Measurements from ENCODE around the gene SYT7.
"Not testable (repeated sequence)": the region's sequence is repeated elsewhere in the genome, so short reads cannot be mapped to it uniquely, and the experiment has no call there.

SYT7 gene

DNA sequence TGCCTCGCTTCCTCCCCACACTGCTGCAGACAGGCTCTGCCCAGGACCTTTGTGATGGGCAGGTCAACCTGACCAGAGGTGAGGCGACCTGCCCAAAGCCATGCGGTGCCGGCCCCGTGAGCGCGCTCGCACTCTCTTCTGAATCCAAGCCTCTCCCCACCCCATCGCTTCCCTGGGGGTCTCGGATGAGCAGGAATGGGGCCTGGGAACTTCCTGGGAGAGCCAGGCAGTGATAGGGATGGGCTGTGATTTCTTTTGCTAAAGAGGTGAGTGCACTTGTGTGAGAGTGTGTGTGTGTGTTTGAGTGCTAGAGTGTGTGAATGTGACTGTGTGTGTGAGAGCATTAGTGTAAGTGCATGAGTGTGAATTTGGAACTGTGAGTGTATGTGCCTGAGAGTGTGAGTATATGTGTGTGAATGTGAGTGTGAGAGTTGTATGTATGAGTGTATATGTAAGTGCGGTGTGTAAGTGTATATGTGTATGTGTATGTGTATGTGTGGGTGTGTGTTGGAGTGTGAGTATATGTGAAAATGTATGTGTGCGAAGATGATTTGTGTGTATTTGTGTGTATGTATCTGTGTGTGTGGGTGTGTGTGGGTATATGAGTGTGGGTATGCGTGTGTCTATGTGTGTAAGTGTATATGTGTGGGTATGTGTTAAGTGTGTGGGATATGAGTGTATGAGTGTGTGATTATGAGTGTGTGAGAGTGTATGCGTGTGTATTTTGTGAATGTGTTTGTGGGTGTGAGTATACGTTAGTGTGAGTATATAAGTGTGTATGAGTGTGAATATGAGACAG is 84.1 kb downstream of the SYT7 start:
- no peak for DNase-seq (ENCODE audit: low spot score)

DNA sequence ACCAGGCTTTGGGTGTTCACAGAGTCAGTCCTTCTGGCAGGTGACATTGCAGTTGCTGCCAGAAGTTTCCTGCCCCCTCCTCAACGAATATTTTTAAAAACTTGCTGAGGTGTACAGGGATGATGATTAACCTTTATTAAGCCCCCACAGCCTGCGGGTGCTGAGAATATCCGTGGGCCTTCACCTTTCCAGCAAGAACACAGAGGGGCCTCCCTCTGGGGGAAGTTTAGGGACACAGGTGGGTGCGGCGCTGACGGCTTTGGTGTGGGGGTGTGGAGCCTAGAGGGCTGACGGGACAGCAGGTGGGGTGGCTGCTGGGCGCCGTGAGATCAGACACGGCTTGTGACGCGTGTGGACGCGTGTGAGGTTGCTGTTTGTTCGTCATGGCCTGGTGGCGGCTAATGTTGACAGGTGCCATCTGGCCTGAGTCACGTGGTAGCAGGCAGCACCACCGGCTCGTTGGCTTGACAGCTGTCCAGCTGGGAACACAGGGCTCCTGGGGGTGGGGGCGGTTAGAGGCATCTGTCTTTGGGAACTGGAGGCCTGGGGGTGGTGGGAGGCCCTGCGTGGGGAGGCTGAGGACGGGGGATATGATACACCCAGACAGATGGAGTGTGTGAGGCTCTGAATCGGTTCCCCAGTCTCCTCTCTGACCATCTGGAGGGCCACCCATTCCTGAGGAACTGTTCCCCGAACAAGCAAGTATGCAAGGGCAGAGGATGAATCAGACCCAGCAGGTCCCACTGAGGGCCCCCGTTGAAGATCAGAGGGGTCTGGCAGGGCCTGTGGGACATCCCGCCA is 84.9 kb downstream of the SYT7 start:
- DNase-seq (ENCODE audit: low spot score) = no peak

- DNase-seq (ENCODE audit: low spot score) = no peak
Observed at GRCh38 chr11:61494381-61494961, 86.4 kb downstream of the SYT7 start.

GRCh38 chr11:61491736-61492395 is 89.0 kb downstream of the SYT7 start:
- DNase-seq (ENCODE audit: low spot score) = no peak

DNA sequence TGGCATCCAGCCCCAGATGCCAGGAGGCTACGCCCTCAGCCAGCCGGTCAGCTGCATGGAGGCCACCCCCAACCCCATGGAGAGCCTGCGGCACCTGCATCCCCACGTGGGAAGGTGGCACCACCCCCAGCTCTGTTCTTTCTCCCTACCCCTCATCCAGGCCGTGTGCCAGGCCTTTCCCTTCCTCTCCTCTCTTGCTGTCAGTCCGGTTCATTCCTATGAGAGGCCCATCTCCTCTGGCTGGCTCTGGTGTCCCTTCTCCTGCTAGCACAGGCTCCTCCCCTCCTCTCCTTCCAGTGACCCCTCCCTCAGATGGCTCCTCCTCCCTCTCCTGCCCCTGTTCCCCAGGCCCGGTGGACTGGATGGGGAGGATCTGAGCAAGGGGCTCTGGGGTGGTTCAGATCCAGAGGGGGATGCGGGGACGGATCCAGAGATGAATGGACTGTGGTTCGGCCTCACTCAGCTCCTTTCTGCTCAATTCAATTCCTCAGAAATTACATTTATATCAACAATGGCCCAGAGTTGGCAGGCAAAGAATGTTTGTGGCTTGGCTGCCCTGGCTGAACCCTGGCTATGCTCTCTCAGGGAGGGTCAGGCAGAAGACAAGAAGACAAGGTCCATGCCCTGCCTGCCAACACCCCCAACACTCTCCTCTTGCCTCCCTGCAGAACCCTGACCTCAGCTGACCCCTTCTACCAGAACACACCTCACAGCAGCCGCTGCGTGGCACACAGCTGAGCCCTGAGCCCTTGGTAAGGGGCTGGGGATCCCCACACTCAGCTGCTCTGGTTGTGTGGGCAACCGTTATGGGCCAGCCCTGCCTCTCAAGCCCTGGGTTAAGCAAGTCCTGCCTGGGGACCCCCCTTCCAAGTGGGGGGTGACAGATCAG is 90.8 kb downstream of the SYT7 start:
- DNase-seq (ENCODE audit: low spot score) = no peak

- DNase-seq (ENCODE audit: low spot score) = peak; percentile 72
Observed at GRCh38 chr11:61488651-61489291, 92.1 kb downstream of the SYT7 start.

GRCh38 chr11:61487342-61488025 is 93.4 kb downstream of the SYT7 start:
- no peak for DNase-seq (ENCODE audit: low spot score)

DNA sequence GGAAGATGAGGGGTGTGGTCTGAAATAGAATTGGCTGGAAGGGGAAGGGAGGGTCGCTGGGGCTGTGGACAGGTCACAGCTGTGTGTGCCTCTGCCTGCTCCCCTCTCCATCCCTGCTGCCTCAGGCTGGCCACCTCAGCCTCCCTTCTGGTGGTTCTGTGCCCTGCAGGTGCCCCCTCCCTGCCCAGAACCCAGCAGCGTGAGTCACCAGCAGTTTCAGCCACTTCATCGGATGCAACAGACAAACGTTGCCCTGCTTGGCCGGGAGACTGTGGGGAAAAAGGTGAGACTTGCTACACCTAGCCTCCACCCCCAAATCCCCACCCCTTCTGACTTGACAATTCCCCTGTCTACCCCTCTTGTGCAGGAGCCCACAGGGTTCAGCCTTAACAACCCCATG is 94.1 kb downstream of the SYT7 start:
- peak; percentile 37 for DNase-seq (ENCODE audit: low spot score)

DNA sequence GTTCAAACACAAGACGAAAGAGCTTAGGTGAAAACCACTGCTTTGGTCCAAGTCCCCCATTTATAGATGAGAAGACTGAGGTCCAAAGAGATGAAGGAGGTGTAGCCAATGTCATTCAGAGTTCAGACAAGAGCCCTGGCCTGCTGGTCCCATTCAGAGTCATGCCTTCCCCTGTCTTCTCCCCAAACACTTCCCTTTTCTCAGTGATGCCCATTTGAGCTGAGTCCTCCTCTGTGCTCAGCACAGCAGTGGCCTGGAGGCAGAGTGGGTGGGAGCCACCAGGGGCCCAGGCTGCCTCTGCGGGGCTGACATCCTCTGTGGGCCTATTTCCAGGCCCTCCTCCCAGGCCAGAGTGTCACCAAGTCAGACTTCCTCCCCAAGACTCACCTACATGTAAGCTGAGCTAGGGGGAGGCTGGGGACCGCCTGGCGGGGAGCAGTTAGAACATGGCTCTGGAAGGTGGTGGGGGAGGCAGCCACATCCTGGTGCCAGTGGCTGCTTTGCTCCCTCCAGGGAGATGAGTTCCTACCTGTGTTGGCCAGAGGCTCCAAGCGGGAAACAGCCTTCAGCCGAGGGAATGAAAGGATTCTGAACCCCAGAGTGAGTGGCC is 94.8 kb downstream of the SYT7 start:
- DNase-seq (ENCODE audit: low spot score) = no peak

DNA sequence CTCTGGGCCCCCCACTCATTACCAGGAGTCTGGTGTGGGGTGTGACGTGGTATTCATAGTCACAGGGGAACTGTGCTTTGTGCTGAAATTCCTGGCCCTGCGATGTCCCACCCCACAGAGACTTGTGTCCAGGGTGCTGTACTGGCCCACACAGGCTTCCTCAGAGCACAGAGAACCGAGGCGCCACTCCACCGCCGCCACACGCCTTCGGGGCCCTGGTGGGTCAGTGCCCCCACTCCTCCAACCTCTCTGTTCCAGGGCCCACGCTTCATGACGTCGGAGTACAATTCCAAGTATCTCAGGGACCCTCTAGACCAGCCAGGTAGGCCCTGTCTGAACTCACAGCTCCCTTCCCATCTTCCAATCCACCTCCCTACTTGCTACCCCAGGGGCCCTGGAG is 95.8 kb downstream of the SYT7 start:
- no peak for DNase-seq (ENCODE audit: low spot score)

GRCh38 chr11:61484541-61484940 is 96.3 kb downstream of the SYT7 start:
- DNase-seq (ENCODE audit: low spot score) = no peak

GRCh38 chr11:61482513-61482912 is 98.4 kb downstream of the SYT7 start:
- DNase-seq (ENCODE audit: low spot score) = no peak

DNA sequence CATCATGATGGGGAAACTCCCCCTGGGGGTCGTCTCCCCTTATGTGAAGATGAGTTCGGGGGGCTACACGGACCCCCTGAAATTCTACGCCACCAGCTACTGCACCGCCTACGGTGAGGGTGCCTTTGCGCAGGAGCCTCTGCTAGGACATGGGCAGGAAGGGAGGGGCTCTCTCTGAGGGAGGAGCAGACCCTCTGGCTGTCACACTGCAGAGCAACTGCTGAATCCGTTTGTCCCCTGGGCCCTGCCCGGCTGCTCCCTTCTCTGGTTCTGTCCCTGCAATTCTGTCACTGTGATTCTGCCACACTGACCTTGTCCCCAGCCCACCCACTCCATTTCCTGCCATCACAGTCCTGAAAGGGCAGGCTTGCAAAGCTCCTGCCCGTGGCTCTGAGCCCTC is 99.1 kb downstream of the SYT7 start:
- DNase-seq (ENCODE audit: low spot score) = no peak

- peak; percentile 25 for DNase-seq (ENCODE audit: low spot score)
Observed at GRCh38 chr11:61480994-61481335, 99.9 kb downstream of the SYT7 start.

GRCh38 chr11:61480261-61480993 is 100.4 kb downstream of the SYT7 start:
- DNase-seq (ENCODE audit: low spot score) = no peak

- not testable (repeated sequence) for DNase-seq (ENCODE audit: low spot score)
Observed at GRCh38 chr11:61479360-61480058, 101.4 kb downstream of the SYT7 start.

DNA sequence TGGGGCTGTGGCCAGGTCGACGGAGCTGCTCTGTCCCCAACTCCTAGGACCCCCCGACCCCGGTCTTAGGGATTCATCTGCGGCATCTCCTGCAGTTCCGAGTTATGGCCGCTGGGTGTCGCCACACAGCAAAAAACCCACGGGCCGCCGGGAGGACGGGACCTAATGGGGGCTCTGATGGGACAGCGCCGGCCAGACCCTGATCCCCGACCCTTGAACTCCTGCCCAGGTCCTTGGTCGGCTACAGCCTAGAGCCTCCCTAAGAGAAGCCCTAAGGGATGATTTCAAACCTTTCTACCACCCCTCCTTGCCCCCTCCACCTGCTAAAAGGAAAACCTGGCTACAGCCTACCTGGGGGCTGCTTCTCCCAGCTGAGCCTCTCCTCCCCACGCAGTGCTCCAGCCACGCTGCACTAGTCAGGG is 103.1 kb downstream of the SYT7 start:
- DNase-seq (ENCODE audit: low spot score) = peak; percentile 22

GRCh38 chr11:61477126-61477525 is 103.8 kb downstream of the SYT7 start:
- DNase-seq (ENCODE audit: low spot score) = no peak

- no peak for DNase-seq (ENCODE audit: low spot score)
Observed at GRCh38 chr11:61476371-61476770, 104.5 kb downstream of the SYT7 start.
